HepG2 (cell line): ENCODE measurements around the gene CSDE1. TPM values are rescaled to one million over a fixed set of nuclear protein-coding genes. Genes with fewer than 3 reads are reported as not detected.
A peak's percentile ranks its signal among the peaks of the same experiment; 100 is the strongest.

Experiments
- ARNT2 ChIP-seq: sonication (generic); formaldehyde crosslinking; IDR thresholded peaks from 2 replicates; pipeline ENCODE4 v1.8.0; 2022; ENCODE audit warnings: mild to moderate bottlenecking, low read depth, missing genetic modification reagents, moderate library complexity
- BRF2 ChIP-seq: sonication (generic); formaldehyde crosslinking; IDR thresholded peaks from 2 replicates; pipeline ENCODE4 v1.8.1; 2022; ENCODE audit warnings: mild to moderate bottlenecking, missing genetic modification reagents
- DBP ChIP-seq: sonication (generic); formaldehyde crosslinking; IDR thresholded peaks from 2 replicates; pipeline ENCODE4 v1.4.0; 2020; ENCODE audit warnings: missing genetic modification reagents; ENCODE audit errors: not compliant biosample characterization
- FOXM1 ChIP-seq: sonication (generic); formaldehyde crosslinking; IDR thresholded peaks from 2 replicates; pipeline ENCODE4 v1.5.0; 2020; ENCODE audit warnings: missing genetic modification reagents
- HES4 ChIP-seq: sonication (generic); formaldehyde crosslinking; IDR thresholded peaks from 2 replicates; pipeline ENCODE4 v1.9.0; 2021; ENCODE audit warnings: mild to moderate bottlenecking, missing genetic modification reagents, borderline replicate concordance
- IRF9 ChIP-seq: sonication (generic); formaldehyde crosslinking; IDR thresholded peaks from 2 replicates; pipeline ENCODE4 v1.8.0; 2022; ENCODE audit warnings: missing genetic modification reagents, mild to moderate bottlenecking, borderline replicate concordance
- KDM5B ChIP-seq: sonication (generic); formaldehyde crosslinking; IDR thresholded peaks from 2 replicates; pipeline ENCODE4 v1.4.0; 2020; ENCODE audit warnings: missing genetic modification reagents, mild to moderate bottlenecking, borderline replicate concordance
- MED8 ChIP-seq: sonication (generic); formaldehyde crosslinking; IDR thresholded peaks from 2 replicates; pipeline ENCODE4 v1.8.1; 2023; ENCODE audit warnings: mild to moderate bottlenecking, missing genetic modification reagents; ENCODE audit not compliant: insufficient replicate concordance
- PATZ1 ChIP-seq: sonication (generic); formaldehyde crosslinking; IDR thresholded peaks from 2 replicates; pipeline ENCODE4 v1.4.0; 2020; ENCODE audit warnings: missing genetic modification reagents
- PCBP1 ChIP-seq: fragments of 200-400 bp; formaldehyde crosslinking; IDR thresholded peaks from 2 replicates; pipeline ENCODE4 v1.6.1; 2017; ENCODE audit warnings: mild to moderate bottlenecking, low read depth, low read length, borderline replicate concordance
- PPARG ChIP-seq: conservative IDR thresholded peaks from 2 replicates; pipeline ENCODE4 v1.6.1; 2016; ENCODE audit warnings: missing biosample characterization, missing genetic modification reagents
- SYNCRIP ChIP-seq: fragments of 200-400 bp; formaldehyde crosslinking; IDR thresholded peaks from 2 replicates; pipeline ENCODE4 v1.6.1; 2018; ENCODE audit warnings: mild to moderate bottlenecking, low read depth, low read length; ENCODE audit not compliant: insufficient read depth
- TAF1 ChIP-seq: sonication (generic); formaldehyde crosslinking; IDR thresholded peaks from 2 replicates; pipeline ENCODE4 v1.4.0; 2020; ENCODE audit warnings: missing genetic modification reagents
- ZNF251 ChIP-seq: sonication (generic); formaldehyde crosslinking; IDR thresholded peaks from 2 replicates; pipeline ENCODE4 v1.9.0; 2021; ENCODE audit warnings: mild to moderate bottlenecking, missing genetic modification reagents
- ZNF609 ChIP-seq: sonication (generic); formaldehyde crosslinking; IDR thresholded peaks from 2 replicates; pipeline ENCODE4 v1.4.0; 2020; ENCODE audit warnings: mild to moderate bottlenecking, missing genetic modification reagents, borderline replicate concordance
- ZNF878 ChIP-seq: sonication (generic); formaldehyde crosslinking; IDR thresholded peaks from 2 replicates; pipeline ENCODE4 v1.8.1; 2023; ENCODE audit warnings: mild to moderate bottlenecking, missing genetic modification reagents, moderate library complexity
- ZSCAN20 ChIP-seq: sonication (generic); formaldehyde crosslinking; IDR thresholded peaks from 2 replicates; pipeline ENCODE4 v1.4.0; 2020; ENCODE audit warnings: missing genetic modification reagents, mild to moderate bottlenecking, borderline replicate concordance
- polyA plus RNA-seq, 8 experiments: library from polyadenylated mRNA; depleted of rRNA in 3 of 8; stranded (reverse) in 7 of 8; unstranded in 1 of 8; fragments of >200 nt; fragmentation: Illumina TruSeq in 4 of 8; extraction: Trizol in 4 of 8; gene quantifications; 2 replicates each; pipeline versions ENCODE4 v1.2.1 to v1.2.3, GENCODE V29; 2011 to 2016; ENCODE audit warnings: low read depth in 4 of 8, missing spikeins in 1 of 8, mixed read lengths in 1 of 8; ENCODE audit not compliant: insufficient read depth in 1 of 8
- total RNA-seq, 5 experiments: library from RNA; depleted of rRNA; stranded (reverse); fragments of >200 nt; fragmentation: Illumina TruSeq; extraction: Trizol; gene quantifications; 2 replicates each; pipeline ENCODE4 v1.2.3, GENCODE V29; 2016; ENCODE audit warnings: low read depth in 1 of 5

The CSDE1 gene
- total and polyA plus RNA-seq, 2 of the 13 experiments (the other 11 are each of a cell fraction or from before 2014, with no cell fraction given), result 150 to 313 TPM

DNA sequence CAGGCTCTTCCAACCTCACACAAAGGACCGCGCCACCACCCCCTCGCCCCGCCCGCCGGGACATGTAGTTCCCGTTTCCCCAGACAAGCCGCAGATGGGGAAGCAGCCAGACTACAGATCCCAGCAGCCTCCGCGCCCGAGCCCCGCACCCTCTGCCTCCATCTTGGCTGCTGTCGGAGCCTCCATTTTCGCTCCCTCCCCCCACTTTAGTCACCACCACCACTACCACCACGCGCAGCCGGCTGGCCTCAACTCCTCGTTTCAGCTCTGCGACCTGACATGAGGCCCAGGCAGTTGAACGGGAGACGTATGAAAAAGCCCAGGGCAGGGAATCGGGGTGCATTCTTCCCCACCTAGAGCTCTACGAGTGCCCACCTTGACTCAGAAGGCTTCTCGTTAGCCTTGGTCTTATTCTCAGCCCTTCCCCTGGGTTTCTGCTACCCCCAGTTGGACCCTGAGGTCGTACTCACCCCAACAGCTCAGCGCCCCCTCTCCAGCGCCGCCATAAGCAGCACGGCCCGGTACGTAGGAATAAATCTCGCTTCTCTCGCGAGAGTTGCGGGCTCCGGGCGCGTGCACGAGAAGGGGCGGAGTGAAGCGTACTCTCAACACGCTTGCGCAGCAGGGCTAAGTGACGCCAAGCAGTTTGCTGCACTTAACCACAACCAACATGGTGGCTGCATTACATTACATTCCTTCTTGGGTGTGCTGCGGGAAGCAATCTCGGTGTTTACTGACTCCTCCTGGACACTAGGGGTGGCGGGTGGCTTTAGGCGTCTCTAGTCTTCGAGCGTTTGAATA, at the start of gene CSDE1 (continued):
- peak; percentile 92 for TF ChIP-seq IRF9 (CRISPR knock-in tag)
- TF ChIP-seq ZSCAN20 (CRISPR knock-in tag), result no peak
- TF ChIP-seq ZNF609 (CRISPR knock-in tag), result no peak
- TF ChIP-seq FOXM1 (CRISPR knock-in tag), result no peak
- peak; percentile 93; the same call in 1 of the 2 replicates for TF ChIP-seq ARNT2
- TF ChIP-seq DBP (CRISPR knock-in tag), result no peak
- peak; percentile 72 for TF ChIP-seq KDM5B (CRISPR knock-in tag)
- peak; percentile 82; the same call in 1 of the 2 replicates for TF ChIP-seq PCBP1
- TF ChIP-seq PATZ1 (CRISPR knock-in tag), result no peak; the same call in 1 of the 2 replicates
- no peak for TF ChIP-seq MED8 (CRISPR knock-in tag)
- no peak for TF ChIP-seq ZNF878 (CRISPR knock-in tag)
- no peak for TF ChIP-seq SYNCRIP
- 0 out of 2 replicates have a peak, but pooled peaks have one; percentile 26 for TF ChIP-seq PPARG (CRISPR knock-in tag)
- no peak for TF ChIP-seq BRF2 (CRISPR knock-in tag)
- TF ChIP-seq ZNF251 (CRISPR knock-in tag), result no peak
- peak; percentile 99 for TF ChIP-seq TAF1 (CRISPR knock-in tag)
- TF ChIP-seq HES4 (CRISPR knock-in tag), result no peak
